ENCODE measurements around the gene CHST13. TPM values are rescaled to one million over a fixed set of nuclear protein-coding genes. Genes with fewer than 3 reads are reported as not detected.

Gene CHST13
- total RNA-seq, 1 experiment from 2014 or later = 0.91 TPM

DNA sequence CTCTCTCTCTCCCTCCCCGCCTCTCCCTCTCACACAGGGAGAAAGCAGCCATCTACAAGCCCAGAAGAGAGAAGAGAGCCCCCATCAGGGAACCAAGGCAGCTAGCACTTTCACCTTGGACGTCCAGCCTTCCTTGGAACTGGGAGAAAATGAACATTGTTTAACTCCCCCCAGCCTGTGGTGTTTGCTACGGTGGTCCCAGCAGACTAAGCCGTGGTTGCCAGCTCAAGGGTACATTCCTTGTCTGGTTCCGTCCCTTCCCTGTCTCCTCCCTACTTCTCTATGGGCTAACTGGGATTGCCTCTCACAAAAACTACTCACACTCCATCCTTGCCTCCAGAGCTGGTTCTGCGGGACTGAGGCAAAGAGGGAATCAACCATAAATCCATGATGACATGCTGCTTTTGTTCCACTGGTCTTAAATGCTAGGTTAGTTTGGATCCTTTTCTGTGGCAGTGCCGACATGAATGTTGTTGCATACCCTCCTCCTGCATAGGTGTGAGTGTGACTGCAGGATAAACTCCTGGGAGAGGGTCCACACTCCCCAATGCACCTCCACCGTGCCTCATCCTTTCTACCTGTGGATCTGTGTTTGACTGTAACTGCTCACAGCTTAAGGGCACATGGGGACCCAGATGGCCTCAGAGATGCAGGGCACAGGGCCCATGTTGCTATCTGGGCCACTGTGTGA, 22.7 kb downstream of the CHST13 start (continued):
- no peak for TF ChIP-seq YY1 (IDR thresholded peaks at IDR 0.05; ENCODE audit: extremely low read depth, insufficient replicate concordance, low read depth, low read length)
- no peak for TF ChIP-seq SIN3A (IDR thresholded peaks at IDR 0.05; ENCODE audit: low read depth)
- TF ChIP-seq, protein P1, sequence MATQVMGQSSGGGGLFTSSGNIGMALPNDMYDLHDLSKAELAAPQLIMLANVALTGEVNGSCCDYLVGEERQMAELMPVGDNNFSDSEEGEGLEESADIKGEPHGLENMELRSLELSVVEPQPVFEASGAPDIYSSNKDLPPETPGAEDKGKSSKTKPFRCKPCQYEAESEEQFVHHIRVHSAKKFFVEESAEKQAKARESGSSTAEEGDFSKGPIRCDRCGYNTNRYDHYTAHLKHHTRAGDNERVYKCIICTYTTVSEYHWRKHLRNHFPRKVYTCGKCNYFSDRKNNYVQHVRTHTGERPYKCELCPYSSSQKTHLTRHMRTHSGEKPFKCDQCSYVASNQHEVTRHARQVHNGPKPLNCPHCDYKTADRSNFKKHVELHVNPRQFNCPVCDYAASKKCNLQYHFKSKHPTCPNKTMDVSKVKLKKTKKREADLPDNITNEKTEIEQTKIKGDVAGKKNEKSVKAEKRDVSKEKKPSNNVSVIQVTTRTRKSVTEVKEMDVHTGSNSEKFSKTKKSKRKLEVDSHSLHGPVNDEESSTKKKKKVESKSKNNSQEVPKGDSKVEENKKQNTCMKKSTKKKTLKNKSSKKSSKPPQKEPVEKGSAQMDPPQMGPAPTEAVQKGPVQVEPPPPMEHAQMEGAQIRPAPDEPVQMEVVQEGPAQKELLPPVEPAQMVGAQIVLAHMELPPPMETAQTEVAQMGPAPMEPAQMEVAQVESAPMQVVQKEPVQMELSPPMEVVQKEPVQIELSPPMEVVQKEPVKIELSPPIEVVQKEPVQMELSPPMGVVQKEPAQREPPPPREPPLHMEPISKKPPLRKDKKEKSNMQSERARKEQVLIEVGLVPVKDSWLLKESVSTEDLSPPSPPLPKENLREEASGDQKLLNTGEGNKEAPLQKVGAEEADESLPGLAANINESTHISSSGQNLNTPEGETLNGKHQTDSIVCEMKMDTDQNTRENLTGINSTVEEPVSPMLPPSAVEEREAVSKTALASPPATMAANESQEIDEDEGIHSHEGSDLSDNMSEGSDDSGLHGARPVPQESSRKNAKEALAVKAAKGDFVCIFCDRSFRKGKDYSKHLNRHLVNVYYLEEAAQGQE (IDR thresholded peaks at IDR 0.05; ENCODE audit: low read depth) = no peak
- no peak for TF ChIP-seq JUND (IDR thresholded peaks at IDR 0.05)

DNA sequence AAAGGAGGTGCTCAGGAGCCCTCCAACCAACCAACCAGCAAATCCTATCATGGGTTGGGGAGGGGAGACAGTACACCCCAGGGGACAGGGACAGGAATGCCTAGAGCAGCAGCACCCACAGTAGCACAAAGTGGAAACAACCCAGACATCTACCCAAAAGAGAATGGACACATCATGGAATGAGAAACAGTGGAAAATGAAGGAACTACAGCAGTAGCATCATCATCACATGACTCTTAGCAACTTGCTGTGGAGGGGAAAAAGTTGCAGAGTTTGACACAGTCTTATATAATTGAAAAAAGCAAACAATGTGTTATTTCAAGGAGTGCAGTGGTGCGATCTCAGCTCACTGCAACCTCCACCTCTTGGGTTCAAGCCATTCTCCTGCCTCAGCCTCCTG, 23.8 kb downstream of the CHST13 start:
- Histone ChIP-seq H3K4me1 (ENCODE audit: control insufficient read depth in 1 of 2, insufficient read depth in 2 of 2, low read length in 2 of 2) (peaks cover 0 to 6% of the 10 kb centered on the region in 2 experiments; a peak in 1 of 4 replicates), H3K27ac (ENCODE audit: low read depth, low read length) (no peak overlapping the region), H3K79me2 (ENCODE audit: insufficient read depth, low read length) (no peaks in the 10 kb centered on the region), H2AFZ (ENCODE audit: low read depth, low read length, poor library complexity, severe bottlenecking) (no peak overlapping the region), H3K27me3 (ENCODE audit: insufficient read depth, low read length) (peaks cover 2% of the 10 kb centered on the region; the same call in 1 of the 2 replicates), H3K36me3 (ENCODE audit: control insufficient read depth in 1 of 2, insufficient read depth in 2 of 2, low read length in 2 of 2) (no peaks in the 10 kb centered on the region), H3K9me2 (ENCODE audit: insufficient read depth) (no peaks in the 10 kb centered on the region), H4K20me1 (ENCODE audit: insufficient read depth) (no peaks in the 10 kb centered on the region), H3K4me2 (ENCODE audit: low read length) (no peak overlapping the region), H3K9ac (ENCODE audit: low read length) (no peak overlapping the region), H3K4me3 (replicated peaks in 1 of 2; ENCODE audit: low read depth in 1 of 2, low read length in 2 of 2) (no peak overlapping the region), H3K9me3 (ENCODE audit: control insufficient read depth in 1 of 2, insufficient read depth in 1 of 2, low read depth in 1 of 2, low read length in 2 of 2) (no peaks in the 10 kb centered on the region)
- intact Hi-C loops (cut with micrococcal nuclease) = no loop called here
- ChIA-PET POLR2A (no interaction called here), RAD21 (ENCODE audit: low non-redundant PET in 1 of 2, low total read pairs in 2 of 2, uncharacterized antibody in 2 of 2, unreplicated experiment in 2 of 2) (no interaction called here), CTCF (no interaction called here)
- no peak for TF ChIP-seq ZNF274 (IDR thresholded peaks at IDR 0.05; ENCODE audit: low read depth, low read length)
- TF ChIP-seq, protein P2, sequence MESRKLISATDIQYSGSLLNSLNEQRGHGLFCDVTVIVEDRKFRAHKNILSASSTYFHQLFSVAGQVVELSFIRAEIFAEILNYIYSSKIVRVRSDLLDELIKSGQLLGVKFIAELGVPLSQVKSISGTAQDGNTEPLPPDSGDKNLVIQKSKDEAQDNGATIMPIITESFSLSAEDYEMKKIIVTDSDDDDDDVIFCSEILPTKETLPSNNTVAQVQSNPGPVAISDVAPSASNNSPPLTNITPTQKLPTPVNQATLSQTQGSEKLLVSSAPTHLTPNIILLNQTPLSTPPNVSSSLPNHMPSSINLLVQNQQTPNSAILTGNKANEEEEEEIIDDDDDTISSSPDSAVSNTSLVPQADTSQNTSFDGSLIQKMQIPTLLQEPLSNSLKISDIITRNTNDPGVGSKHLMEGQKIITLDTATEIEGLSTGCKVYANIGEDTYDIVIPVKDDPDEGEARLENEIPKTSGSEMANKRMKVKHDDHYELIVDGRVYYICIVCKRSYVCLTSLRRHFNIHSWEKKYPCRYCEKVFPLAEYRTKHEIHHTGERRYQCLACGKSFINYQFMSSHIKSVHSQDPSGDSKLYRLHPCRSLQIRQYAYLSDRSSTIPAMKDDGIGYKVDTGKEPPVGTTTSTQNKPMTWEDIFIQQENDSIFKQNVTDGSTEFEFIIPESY (IDR thresholded peaks at IDR 0.05; ENCODE audit: extremely low read depth, insufficient replicate concordance, low read length) = no peak
- no peak for TF ChIP-seq RAD21 (IDR thresholded peaks at IDR 0.05; ENCODE audit: low read depth)
- TF ChIP-seq JUND (IDR thresholded peaks at IDR 0.05) = no peak
- TF ChIP-seq ELF1 (IDR thresholded peaks at IDR 0.05; ENCODE audit: borderline replicate concordance, low read depth) = no peak
- TF ChIP-seq SRF (IDR thresholded peaks at IDR 0.05; ENCODE audit: low read depth) = no peak
- no peak for TF ChIP-seq CEBPB (IDR thresholded peaks at IDR 0.05; ENCODE audit: low read depth)
- no peak for TF ChIP-seq POLR2A (IDR thresholded peaks at IDR 0.05; ENCODE audit: borderline replicate concordance, extremely low read depth, insufficient read depth, insufficient read length)
- no peak for TF ChIP-seq SP1 (IDR thresholded peaks at IDR 0.05; ENCODE audit: low read depth)
- no peak for DNase-seq (ENCODE audit: low read depth, low spot score)
- ATAC-seq = no peak
- no TSS peak for BruUV-seq (replicated peaks)

Measured in HCT116 (cell line).